ENCODE measurements around the gene LCMT1.

GRCh38 chr16:25109643-25110042, 1.9 kb upstream of the LCMT1 start:
- TF ChIP-seq CTCF (IDR thresholded peaks at IDR 0.05; ENCODE audit: borderline replicate concordance, extremely low read depth, low read length, poor library complexity, severe bottlenecking) (no peak), EZH2 (IDR thresholded peaks at IDR 0.05; ENCODE audit: borderline replicate concordance, low read depth, low read length, severe bottlenecking) (no peak)
